Measurements from ENCODE around the gene TAF3.

Gene TAF3

DNA sequence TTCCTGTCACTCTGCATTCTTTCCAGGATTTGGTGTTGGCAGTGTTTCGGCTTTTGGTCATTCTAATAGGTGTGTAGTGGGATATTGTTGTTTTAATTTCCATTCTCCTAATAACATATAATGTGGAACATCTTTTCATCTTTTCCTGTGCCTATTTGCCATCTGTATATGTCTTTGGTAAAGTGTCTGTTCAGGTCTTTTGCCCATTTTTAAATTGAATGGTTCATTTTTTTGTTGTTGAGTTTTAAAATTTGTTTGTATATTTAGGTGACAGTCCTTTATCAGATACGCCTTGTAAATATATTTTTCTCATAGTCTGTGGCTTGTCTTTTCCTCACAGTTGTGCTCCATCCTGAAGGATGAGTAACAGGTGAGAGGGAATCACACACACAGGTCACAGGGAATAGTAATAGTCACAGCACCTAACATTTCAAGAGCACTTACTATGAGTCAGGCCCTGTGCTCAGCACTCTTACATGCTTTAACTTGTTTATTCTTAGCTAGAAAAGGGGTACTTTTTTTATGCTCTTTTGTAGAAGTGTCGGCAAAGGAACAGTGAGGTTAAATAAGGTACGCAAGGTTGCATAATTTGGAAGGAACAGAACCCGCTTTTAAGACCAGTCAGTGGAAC lies 119.1 kb downstream of the TAF3 start:
- no peak for DNase-seq

- no peak for DNase-seq
Measured at GRCh38 chr10:7941576-7941975, 123.3 kb downstream of the TAF3 start.

DNA sequence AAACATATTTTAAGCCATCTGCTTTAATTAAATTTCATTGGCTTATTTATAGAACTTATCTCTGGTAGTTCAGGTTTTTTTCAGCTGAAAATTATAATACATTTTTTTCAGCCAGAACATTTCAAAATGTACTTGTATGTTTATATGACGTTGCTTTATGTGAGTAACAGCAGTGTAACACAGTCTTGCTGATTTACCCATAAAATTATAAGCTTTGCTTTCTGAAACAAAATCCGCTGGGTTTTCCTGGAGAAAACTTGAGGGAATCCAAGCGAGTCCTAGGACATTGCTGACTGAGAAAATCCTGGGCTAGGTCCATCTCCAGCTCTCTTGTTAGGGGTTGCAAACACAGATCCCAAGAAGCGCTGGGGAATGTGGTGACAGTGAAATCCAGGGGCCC lies 124.0 kb downstream of the TAF3 start:
- DNase-seq: no peak

DNA sequence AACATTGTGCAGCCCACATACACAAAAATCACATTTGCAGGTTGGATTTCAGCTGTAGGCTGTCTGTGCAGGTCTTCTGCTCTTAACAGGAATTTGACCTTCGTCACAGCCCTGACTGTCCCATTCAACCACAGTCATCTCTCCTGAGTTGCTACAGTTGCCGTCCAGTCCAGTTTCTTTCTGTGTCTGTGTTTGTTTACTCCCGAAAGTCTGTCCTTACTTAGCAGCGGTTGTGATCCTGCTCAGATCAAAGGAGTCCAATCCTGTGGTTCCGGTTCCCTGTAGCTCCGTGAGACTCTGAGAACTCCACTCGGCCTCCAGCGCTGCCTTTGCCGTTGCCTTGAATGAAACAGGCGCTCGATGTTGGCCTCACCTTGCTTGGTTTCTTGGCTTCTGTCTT lies 124.6 kb downstream of the TAF3 start:
- no peak for DNase-seq

DNA sequence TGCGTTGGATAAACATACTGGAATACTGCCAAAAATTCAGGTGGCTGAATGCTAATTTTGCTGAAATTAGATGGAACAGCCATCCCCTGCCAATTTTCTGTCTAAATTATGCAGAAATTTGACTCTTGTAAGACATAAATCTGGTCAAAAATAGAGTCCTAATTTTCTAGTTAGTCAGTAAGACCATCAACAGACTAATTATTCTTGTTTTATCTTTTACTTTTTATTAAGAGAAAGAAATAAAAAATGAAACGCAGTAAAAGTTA lies 125.8 kb downstream of the TAF3 start:
- DNase-seq: no peak

DNA sequence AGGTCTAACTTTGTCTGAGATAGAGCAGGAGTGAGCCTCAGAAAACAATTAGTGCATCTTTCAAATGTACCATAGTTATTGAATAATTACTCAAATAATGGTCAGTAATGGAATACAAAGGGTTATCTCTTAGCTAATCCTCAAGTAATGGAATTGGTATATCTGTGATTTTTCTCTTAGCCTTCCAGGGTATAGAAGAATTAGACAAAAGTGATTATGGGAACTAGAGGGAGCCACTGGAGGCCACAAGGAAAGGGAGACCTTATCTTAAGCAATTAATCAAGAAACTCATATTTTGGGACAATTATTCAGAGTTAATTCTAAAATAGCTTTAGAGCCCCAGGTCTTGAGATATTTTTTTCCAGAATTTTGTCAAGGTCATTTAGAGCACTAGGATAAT lies 126.2 kb downstream of the TAF3 start:
- DNase-seq: no peak

DNA sequence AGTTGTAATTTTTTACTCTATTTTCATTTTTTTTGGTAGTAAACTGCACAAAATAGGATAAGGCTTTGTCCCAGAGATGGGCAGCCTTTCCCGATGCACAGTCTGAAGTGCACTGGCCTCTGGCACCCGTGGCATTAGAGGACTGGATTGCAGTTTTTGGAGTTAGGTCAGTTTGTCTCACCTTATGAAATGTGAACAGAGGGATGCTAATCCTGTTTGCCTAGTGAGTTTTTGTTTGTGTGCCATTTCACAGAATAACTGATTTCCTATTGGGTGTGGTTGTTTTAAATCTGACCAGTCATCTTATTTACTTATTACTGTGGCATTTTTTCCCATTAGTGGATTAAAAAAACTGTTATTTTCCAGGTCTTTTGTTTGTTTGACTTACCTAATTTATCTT lies 126.7 kb downstream of the TAF3 start:
- DNase-seq: no peak

DNA sequence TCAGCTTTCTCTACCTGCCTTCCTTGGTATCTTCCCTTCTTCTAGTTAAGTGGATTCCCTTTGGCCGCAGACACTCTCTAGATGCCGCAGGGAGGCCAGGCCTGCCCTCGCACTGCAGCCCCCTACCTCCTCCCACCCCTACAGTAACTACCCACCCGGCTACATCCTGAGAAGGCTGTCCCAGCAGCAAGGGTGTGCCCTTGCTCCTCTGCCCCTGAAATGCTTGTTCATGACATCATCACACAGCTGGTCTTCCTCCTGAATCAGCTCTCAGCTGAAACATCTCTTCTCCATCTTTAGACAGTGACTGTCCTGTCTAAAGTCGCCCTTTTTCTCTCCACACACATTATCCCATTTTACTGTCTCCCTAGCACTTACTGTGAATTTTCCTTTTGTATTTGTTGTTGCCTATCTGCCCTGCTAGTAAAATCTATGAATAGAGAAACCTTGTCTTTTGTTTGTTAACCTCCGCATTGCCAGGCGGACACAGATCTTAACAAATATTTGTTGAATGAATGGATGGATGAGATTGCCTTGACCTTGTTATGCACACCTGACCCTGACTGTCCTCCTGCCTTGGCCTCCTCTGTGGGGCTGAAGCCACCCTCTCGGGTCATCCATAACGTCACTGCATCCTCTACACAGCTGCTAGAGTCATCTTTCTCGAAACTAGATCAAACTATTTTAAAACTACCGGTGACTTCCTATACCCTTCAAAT lies 127.3 kb downstream of the TAF3 start:
- no peak for DNase-seq

GRCh38 chr10:7948371-7949000 lies 130.2 kb downstream of the TAF3 start:
- no peak for DNase-seq

GRCh38 chr10:7950981-7951847 lies 132.9 kb downstream of the TAF3 start:
- no peak for DNase-seq

DNA sequence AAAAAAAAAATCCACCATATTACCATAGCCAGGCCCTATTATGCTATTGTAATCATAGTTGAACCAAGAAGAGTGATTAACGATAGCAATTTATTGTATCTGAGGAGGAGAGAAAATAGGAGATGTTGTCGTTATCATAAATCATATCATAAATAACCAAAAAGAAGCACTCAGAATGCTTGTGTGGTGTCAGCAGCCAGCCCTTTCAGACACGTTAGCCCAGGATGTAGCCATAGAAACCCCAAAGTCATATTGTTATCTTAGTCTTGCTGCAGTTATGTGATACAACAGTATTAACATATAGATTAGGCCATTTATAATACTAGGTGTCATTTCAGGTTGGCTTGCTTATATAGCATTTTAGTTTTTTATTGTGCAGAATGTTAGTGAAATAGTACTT lies 134.0 kb downstream of the TAF3 start:
- no peak for DNase-seq

DNA sequence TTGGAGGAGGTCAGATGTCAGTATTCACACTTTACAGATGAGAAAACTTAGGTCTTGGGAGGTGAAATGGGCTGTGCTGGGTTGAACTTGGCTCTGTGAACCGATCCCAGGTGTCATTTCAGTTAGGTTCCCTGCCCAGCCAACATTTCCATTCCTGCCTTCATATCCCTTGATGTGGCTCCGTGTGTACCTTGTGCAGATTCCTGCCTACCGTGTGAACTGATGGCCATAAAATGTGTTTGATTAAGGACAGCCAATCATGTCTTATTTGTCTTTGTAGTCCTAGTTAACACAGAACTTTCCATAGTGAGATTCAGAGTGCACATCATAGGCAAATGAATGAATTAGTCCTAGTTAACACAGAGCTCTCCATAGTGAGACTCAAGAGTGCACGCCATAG lies 135.1 kb downstream of the TAF3 start:
- no peak for DNase-seq

DNA sequence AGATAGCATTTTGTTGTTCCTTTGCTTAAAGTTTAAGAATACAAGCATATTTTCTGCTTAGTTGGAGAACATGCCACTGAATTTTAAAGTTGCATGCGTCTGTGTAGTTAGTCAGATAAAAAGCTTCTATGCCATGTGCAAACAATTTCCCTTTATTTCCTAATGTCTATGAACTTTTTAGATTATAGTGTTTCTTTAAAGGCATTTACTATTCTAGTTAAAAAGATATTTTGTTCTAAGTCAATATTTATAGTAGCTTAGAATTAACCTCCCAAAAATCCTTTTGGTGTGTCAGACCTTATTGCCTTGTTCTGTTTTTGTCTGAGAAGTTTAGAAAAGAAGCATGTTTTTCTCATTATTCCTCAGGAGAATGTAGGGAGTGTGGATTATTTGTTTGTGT lies 137.1 kb downstream of the TAF3 start:
- DNase-seq: no peak

- no peak for DNase-seq
Measured at GRCh38 chr10:7956508-7956907, 138.2 kb downstream of the TAF3 start.

DNA sequence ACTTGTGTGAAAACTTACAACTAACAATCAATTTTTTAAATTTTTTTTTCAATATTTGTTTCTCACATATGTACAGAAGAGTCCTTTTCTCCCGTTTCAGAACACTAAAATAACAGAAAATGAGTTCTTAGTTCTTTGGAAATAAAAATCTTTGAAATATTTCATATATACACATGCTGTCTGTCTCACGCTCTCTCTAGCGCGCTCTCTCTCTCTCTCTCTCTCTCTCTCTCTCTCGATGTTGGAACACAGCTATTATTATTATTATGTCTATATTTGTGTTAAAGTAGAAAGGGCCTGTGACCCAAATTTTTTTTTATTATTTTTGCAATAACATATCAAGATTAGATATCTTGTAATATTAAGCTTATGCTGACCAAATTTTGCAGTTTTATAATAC lies 139.3 kb downstream of the TAF3 start:
- DNase-seq: no peak

- no peak for DNase-seq
Measured at GRCh38 chr10:7958442-7958841, 140.1 kb downstream of the TAF3 start.

GRCh38 chr10:7960108-7960507 lies 141.8 kb downstream of the TAF3 start:
- no peak for DNase-seq

- DNase-seq: no peak
Measured at GRCh38 chr10:7962592-7962991, 144.3 kb downstream of the TAF3 start.

- no peak for DNase-seq
Measured at GRCh38 chr10:7965457-7965856, 147.2 kb downstream of the TAF3 start.

DNA sequence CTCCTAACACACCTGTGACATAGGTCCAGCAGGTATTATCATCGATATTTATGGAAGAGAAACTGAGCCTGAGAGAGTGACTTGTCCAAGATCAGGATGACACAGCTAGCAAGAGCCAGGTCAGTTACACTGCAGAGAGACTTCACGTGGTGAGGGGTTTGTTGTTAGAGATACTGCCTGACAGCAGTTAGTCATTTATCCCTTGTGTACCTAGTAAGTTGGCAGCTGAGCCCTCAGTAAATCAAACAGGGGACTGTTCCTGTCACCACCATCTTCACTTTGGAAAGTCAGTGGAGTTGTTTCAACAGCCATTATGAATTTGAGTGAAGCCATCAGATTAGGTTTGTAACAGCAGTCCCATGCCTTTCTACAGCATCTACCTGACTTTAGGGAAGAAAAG lies 148.7 kb downstream of the TAF3 start:
- DNase-seq: no peak

DNA sequence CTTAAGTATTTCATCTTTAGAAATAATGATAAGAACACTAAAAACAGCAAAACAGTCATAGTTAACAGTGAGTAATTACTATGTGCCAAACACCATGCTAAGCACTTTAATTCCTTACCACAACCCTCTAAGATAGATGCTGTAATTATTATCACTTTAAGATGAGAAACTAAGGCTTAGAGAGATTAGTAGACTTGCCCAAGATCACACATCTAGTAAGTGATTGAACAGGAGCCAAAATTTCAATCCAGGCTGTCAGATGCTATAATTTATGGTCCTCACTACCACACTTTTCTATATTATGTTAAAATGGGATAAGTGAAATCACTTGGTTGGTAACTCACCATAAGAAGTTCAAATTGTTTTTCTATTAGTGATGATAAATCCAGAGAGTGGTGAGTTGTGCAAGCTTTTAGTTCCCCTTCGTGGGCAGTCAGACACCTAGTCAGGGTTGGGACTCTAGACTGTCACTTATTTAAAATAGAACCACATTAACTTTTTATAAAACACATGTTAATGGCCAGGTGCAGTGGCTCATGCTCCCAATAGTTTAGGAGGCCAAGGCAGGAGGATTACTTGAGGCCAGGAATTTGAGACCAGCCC lies 150.3 kb downstream of the TAF3 start:
- no peak for DNase-seq

- no peak for DNase-seq
Measured at GRCh38 chr10:7969623-7970022, 151.3 kb downstream of the TAF3 start.

GRCh38 chr10:7971949-7972348 lies 153.6 kb downstream of the TAF3 start:
- no peak for DNase-seq
